Activated B cell treated with CpG ODN at 0.5 μM for 24 hours (primary cell): ENCODE results near the gene SCN8A. TPM values are rescaled to one million over a fixed set of nuclear protein-coding genes. Genes with fewer than 3 reads are reported as not detected.

Experiments used
- ATAC-seq: fragments of 200-7000 bp; cut with Tn5 transposase; one replicate; pipeline ENCODE4 v1.10.0; 2021; ENCODE audit warnings: low read depth, mild to moderate bottlenecking, moderate library complexity
- CTCF ChIA-PET: fragments of 350-600 bp; sonication (Branson Sonifier 250); formaldehyde crosslinking; loops from one replicate; lab custom pipeline; 2021; ENCODE audit warnings: antibody characterized with exemption; lab: Charles Lee
- POLR2A ChIA-PET: fragments of 350-600 bp; sonication (Branson Sonifier 250); formaldehyde crosslinking; loops from one replicate; lab custom pipeline; 2021; ENCODE audit warnings: antibody characterized with exemption; lab: Charles Lee
- DNase-seq: peaks from one replicate; pipeline ENCODE4 v3.0.0; 2022
- H3K27ac Mint-ChIP-seq: one replicate; pipeline ENCODE4 v1.8.0; 2020; ENCODE audit warnings: mixed read lengths
- H3K27me3 Mint-ChIP-seq: one replicate; pipeline ENCODE4 v1.8.0; 2021; ENCODE audit warnings: mixed read lengths
- H3K36me3 Mint-ChIP-seq: one replicate; pipeline ENCODE4 v1.8.0; 2021; ENCODE audit warnings: low read depth, mixed read lengths
- H3K4me1 Mint-ChIP-seq: one replicate; pipeline ENCODE4 v1.8.0; 2021; ENCODE audit warnings: mixed read lengths
- H3K4me3 Mint-ChIP-seq: one replicate; pipeline ENCODE4 v1.8.0; 2020; ENCODE audit warnings: mild to moderate bottlenecking, mixed read lengths
- H3K9me3 Mint-ChIP-seq: one replicate; pipeline ENCODE4 v1.8.0; 2020; ENCODE audit warnings: mixed read lengths
- intact Hi-C: fragments of 100-400 bp; cut with micrococcal nuclease; formaldehyde crosslinking; loops from one replicate; pipeline ENCODE4 v1.15.1; 2024
- total RNA-seq: library from RNA; stranded (reverse); gene quantifications from 2 replicates; pipeline ENCODE4 v1.2.3, GENCODE V29; 2022
- TF ChIP-seq, protein P1 (sequence below): fragments of 200-600 bp; IDR thresholded peaks from one replicate; pipeline ENCODE4 v1.8.0; 2022; ENCODE audit warnings: antibody characterized with exemption, mild to moderate bottlenecking

SCN8A gene
- total RNA-seq, 1 donor from 2014 or later: 0.86 TPM

DNA sequence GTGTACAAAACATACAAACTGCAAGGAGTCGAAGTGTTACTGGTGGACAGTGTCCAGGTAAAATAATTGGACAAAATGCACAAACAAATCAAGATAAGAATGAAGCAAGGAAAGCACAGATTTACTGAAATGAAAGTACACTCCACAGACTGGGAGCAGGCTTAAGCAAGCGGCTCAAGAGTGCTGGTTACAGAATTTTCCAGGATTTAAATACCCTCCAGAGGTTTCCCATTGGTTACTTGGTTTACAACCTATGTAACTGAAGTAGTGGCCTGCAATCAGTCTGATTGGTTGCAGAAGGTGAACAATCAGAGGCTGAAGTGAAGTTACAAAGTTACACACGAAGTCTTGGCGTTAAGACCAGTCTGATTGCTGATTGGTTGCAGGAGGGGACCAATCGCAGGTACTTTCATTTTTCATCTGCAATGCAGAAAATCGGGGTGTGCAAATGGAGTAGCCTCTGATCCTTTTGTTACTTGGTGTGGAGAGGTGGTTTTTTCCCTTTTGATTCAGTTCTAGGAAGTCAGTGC is 11.6 kb upstream of the SCN8A start:
- TF ChIP-seq, protein P1, sequence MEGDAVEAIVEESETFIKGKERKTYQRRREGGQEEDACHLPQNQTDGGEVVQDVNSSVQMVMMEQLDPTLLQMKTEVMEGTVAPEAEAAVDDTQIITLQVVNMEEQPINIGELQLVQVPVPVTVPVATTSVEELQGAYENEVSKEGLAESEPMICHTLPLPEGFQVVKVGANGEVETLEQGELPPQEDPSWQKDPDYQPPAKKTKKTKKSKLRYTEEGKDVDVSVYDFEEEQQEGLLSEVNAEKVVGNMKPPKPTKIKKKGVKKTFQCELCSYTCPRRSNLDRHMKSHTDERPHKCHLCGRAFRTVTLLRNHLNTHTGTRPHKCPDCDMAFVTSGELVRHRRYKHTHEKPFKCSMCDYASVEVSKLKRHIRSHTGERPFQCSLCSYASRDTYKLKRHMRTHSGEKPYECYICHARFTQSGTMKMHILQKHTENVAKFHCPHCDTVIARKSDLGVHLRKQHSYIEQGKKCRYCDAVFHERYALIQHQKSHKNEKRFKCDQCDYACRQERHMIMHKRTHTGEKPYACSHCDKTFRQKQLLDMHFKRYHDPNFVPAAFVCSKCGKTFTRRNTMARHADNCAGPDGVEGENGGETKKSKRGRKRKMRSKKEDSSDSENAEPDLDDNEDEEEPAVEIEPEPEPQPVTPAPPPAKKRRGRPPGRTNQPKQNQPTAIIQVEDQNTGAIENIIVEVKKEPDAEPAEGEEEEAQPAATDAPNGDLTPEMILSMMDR: no peak
- ATAC-seq: no peak
- intact Hi-C loops: no loop called here
- Mint-ChIP-seq H3K27ac (no peak overlapping the region), H3K27me3 (peaks cover 42% of the 10 kb centered on the region), H3K9me3 (peaks cover 7% of the 10 kb centered on the region), H3K4me1 (no peaks in the 10 kb centered on the region), H3K4me3 (no peak overlapping the region), H3K36me3 (no peaks in the 10 kb centered on the region)
- ChIA-PET POLR2A (no interaction called here), CTCF (no interaction called here)
- no peak for DNase-seq

GRCh38 chr12:51589060-51589459 is 2.0 kb upstream of the SCN8A start:
- H3K36me3 Mint-ChIP-seq: no peaks in the 10 kb centered on the region
- H3K9me3 Mint-ChIP-seq: no peaks in the 10 kb centered on the region
- no peak overlapping the region for H3K27ac Mint-ChIP-seq
- TF ChIP-seq, protein P1: no peak
- ChIA-PET CTCF (no interaction called here), POLR2A (no interaction called here)
- intact Hi-C loops: no loop called here
- H3K4me3 Mint-ChIP-seq: no peak overlapping the region
- ATAC-seq (no peak), DNase-seq (no peak)
- peaks cover 18% of the 10 kb centered on the region for H3K4me1 Mint-ChIP-seq
- peaks cover 44% of the 10 kb centered on the region for H3K27me3 Mint-ChIP-seq

- Mint-ChIP-seq H3K27ac (no peak overlapping the region), H3K4me1 (peaks cover 18% of the 10 kb centered on the region), H3K4me3 (peak overlapping the region; percentile 88), H3K27me3 (peaks cover 39% of the 10 kb centered on the region), H3K9me3 (no peaks in the 10 kb centered on the region), H3K36me3 (no peaks in the 10 kb centered on the region)
- ChIA-PET POLR2A (interaction anchor here (0.6 kb wide), 1 partner anchor 194 kb away, joined by 3 read pairs; no protein-coding TSS in a partner anchor), CTCF (no interaction called here)
- DNase-seq: no peak
- TF ChIP-seq, protein P1: no peak
- intact Hi-C loops: loop anchor here (1.0 to 10.0 kb wide), 5 partner anchors 167 to 528 kb away; partner anchors contain the start of gene SLC4A8
- no peak for ATAC-seq
These were observed 1.4 kb upstream of the SCN8A start for GRCh38 chr12:51589557-51590176.

GRCh38 chr12:51590347-51591015 is 552 bp upstream of the SCN8A start:
- Mint-ChIP-seq H3K4me1 (peaks cover 18% of the 10 kb centered on the region), H3K36me3 (no peaks in the 10 kb centered on the region), H3K9me3 (no peaks in the 10 kb centered on the region), H3K27ac (peak overlapping the region; percentile 56), H3K4me3 (peak overlapping the region; percentile 88), H3K27me3 (peaks cover 32% of the 10 kb centered on the region)
- ChIA-PET POLR2A (no interaction called here), CTCF (no interaction called here)
- DNase-seq (peak; percentile 75), ATAC-seq (peak; percentile 88)
- TF ChIP-seq, protein P1: no peak
- intact Hi-C loops: loop anchor here (1.0 to 10.0 kb wide), 5 partner anchors 168 to 527 kb away; partner anchors contain the start of gene SLC4A8
